Suppressor macrophage treated with lipopolysaccharide for 1 hour (primary cell): ENCODE measurements around the gene FGFR2.

Source experiments
- DNase-seq, 3 donors: peaks; one replicate each; pipeline ENCODE4 v3.0.0-alpha.2; 2020 to 2022

Gene FGFR2

GRCh38 chr10:121551210-121551885, 46.9 kb downstream of the FGFR2 start:
- no peak for DNase-seq

DNA sequence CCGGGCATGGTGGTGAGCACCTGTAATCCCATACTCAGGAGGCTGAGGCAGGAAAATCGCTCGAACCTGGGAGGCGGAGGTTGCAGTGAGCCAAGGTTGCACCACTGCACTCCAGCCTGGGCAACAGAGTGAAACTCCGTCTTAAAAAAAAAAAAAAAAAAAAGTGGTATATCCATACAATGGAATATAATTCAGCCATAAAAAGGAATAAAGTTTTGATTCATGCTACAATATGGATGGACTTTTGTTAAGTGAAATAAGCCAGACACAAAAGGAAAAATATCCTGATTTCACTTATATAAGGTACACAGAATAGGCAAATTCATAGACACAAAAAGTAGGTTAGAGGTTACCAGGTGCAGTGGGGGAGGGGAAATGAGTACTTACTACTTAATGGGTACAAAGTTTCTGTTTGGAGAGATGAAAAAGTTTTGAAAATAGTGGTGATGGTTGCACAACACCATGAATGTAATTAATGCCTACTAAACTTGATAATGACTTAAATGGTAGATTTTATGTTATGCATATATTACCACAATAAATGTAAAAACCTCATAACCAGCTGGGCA, 53.9 kb downstream of the FGFR2 start:
- no peak for DNase-seq

- no peak for DNase-seq
Measured at GRCh38 chr10:121543545-121543944, 54.7 kb downstream of the FGFR2 start.

DNA sequence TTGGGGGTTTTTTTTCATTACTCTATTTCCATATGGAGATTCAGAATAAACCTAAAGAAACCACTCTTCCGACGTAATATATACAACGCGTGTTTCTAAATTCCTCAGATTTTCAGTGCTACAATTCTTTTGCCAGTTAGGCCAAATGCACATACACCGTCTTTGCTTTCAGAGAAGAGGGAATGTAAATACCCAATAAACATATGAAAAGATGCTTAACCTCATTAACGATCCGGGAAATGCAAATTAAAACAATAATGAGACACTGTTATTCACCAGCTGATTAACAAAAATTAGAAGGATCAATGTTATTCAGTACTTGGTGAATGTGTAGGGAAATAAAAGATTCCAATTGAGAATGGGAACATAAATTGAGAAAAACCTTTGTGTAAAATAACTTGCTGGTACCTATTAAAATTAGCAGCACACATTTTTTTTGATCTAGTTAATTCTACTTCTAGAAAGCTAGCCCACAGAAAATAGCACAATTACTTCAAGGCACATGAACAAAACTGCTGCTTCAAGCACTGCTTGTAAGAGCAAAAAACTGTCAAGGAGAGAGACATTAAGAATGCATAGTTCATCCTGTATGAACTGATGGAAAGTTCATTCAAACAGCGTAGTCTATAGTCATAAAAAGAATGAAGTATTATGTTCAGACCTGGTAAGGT, 56.7 kb downstream of the FGFR2 start:
- DNase-seq = no peak

DNA sequence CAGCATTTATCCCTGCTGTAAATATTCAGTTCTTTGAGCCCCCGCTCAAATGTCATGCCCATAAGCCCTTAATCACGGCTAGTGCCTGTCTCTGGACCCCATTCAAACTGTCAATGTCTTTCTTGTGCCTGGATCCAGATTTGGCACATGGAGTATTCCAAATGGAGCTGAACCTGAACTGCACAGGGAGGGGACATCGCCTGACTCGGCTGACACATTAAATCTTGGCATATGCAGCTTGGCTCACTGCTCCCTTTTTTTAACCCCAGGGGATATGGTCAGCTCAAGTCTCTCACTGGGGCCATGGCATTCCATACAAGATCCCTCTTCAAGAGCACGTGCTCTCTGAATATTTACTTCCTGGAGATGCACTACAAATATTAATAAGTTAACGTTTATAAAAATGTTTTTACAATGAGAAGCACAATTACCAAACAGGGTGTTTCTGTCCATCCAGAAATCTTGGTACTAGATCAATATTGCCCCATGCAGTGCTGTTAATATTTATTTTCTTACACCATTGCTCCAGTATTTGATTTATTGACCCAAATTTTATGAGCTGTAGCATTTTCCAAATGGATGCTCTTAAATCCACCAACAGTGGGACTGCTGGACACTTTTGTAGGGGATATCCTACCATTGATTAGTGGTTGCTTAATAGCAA, 57.4 kb downstream of the FGFR2 start:
- no peak for DNase-seq

GRCh38 chr10:121539786-121540185, 58.5 kb downstream of the FGFR2 start:
- DNase-seq = no peak

DNA sequence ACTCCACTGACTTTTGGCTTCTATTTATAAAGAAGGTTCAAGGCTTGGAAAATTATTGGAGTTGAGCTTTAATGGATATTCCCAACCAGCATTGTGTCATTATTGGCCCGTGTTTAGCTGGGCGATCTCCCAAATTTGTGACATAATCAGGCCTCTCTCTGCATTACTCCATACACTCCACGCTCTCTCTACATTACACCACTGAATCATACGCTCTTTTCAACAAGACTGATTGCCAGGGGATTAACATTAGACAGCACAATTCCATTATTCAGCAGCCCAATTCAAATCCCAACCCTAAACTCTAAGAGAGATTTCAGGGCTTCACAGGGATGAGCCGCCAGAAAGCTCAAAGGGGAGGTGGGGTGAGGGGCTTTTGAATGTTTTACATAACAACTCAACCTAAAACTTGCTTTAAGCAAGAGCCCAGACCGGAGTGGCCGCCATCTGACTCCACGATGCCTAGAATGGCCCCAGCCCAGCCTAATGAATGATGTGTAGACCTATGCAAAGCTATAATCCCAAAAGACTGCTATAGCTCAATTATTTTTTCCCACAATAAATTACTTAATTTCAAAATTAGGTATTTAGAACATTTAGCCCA, 61.8 kb downstream of the FGFR2 start:
- DNase-seq = no peak

- DNase-seq = no peak
Measured at GRCh38 chr10:121535381-121535780, 62.9 kb downstream of the FGFR2 start.

GRCh38 chr10:121532292-121532864, 65.9 kb downstream of the FGFR2 start:
- DNase-seq = no peak

- no peak for DNase-seq
Measured at GRCh38 chr10:121531830-121532178, 66.4 kb downstream of the FGFR2 start.

GRCh38 chr10:121531076-121531829, 67.0 kb downstream of the FGFR2 start:
- no peak for DNase-seq

DNA sequence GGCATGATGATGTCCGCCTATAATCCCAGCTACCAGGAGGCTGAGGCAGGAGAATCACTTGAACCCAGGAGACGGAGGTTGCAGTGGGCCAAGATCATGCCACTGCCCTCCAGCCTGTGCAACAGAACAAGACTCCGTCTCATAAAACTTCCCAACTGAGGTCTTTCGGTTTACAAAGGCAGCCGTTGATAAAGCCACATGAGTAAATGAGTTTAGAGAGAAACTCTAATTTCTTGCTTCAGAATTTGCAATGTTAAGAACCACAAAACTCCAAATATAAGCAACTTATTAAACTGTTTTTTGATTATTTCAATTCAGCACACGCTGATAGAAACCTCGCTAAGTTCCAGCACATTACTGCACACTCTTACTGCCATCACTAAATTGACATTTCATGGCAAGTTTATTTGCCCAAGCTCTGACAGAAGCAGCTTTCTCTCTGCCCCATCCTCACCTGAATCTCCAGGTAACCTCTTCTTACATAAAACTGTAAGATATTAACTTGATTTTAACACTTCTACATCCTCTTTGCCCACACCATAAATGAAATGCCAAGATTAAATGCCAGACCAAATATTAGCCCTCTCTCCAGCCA, 67.7 kb downstream of the FGFR2 start:
- DNase-seq = no peak

GRCh38 chr10:121527690-121528089, 70.6 kb downstream of the FGFR2 start:
- no peak for DNase-seq

- DNase-seq = peak in 1 of 3 donors; percentile 8
Measured at GRCh38 chr10:121526801-121527221, 71.4 kb downstream of the FGFR2 start.

GRCh38 chr10:121526135-121526790, 72.0 kb downstream of the FGFR2 start:
- DNase-seq = no peak

DNA sequence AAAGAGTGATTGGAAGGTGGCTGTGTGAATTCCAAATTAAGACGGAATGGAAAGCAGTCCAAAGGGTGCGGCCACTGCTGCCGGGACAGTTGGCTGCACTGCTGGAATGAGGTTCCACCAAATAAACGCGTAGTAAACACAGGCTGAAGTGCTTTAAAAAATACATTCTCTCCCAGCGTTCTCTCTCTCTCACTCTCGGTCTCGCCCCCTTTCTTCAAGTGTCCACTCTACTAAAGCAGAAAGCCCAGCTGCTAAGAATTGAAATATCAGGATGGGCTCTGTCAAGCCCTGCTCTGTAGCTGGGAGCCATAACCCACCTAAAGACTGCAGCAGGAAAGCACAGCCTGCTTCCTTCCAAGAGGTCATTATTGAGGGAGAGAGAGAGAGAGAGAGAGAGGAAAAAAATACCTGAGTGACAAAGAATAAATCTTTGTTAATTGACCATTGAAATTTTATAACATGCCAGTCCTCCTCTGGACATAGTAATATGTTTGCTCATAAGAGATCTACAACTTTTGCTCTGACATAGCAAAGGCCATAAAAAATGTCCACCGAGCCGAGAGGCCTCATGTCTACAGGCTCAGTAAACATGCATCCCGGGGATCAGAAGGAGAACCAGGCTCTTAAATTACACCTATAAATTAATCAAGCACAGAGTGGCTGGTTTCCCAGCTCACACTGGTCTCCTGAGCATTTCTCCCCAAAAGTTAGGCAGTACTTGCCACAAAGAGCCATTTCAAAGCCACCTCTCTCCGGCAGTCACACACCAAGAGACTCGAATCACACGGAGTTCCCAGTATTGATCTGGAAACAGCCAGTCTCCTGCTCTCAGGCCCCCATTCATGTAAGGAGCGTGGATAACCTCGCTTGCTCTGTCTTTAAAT, 72.8 kb downstream of the FGFR2 start:
- DNase-seq = no peak

- no peak for DNase-seq
Measured at GRCh38 chr10:121524157-121524817, 74.0 kb downstream of the FGFR2 start.

GRCh38 chr10:121522831-121523230, 75.4 kb downstream of the FGFR2 start:
- no peak for DNase-seq

GRCh38 chr10:121521794-121522556, 76.3 kb downstream of the FGFR2 start:
- DNase-seq = no peak
